ENCODE measurements around the gene WHRN. TPM values are rescaled to one million over a fixed set of nuclear protein-coding genes. Genes with fewer than 3 reads are reported as not detected.

The WHRN gene
- polyA plus RNA-seq, 5 donors, result 8.8 to 15.4 (median 11.9) TPM

DNA sequence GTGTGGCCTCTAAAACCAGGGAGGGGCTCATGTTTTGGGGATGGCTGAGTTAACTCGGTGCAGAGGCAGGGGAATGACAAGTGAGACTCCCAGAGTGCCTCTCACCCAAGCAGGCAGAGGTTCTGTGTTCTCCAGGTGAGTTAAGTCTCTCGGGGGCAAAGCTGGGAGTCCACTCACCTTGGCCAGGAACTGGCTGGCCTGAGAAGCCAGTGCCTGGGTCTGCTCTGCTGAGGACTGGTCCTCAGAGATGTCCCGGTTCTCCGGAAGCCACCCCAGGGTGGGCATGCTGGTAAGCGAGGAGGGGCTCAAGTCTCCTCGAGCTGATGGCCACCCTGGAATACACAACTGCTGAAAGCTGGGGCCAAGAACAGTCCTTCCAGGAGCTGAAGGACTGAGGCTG, 137.9 kb downstream of the WHRN start:
- no peak for DNase-seq

DNA sequence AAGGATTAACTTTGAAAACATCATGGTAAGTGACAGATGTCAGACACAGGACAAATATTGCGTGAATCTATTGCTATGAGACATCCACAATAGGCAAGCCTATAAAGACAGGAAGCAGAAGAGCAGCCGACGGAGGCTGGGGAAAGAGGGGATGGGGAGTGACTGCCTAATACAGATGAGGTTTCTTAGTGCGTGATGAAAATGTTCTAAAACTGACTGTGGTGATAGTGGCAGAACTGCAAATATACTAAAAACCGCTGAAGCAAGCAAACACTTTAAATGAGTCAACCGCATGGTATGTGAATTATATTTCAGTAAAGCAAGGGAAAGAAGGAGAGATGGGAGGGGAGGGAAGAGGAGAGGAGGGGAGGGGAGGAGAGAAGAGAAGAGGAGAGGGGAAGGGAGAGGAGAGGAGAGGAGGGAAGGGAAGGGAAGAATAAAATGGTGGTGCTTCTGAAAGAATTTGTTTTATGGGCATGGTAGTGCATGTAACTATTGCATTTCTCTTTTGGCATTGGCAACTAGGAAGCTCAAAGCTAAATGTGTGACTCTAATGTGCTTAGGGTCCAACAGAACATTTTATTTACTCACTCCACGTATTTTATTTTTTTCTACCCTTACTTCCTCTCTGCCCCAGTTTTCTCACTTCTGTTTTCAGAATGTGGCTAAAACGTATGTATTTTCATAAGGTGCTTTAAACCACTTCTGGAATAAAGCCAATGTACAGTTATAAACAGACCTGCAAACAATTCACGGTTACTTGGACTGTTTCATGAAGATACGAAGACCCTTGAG, 138.7 kb downstream of the WHRN start:
- peak in 1 of 2 donors; percentile 55 for DNase-seq

DNA sequence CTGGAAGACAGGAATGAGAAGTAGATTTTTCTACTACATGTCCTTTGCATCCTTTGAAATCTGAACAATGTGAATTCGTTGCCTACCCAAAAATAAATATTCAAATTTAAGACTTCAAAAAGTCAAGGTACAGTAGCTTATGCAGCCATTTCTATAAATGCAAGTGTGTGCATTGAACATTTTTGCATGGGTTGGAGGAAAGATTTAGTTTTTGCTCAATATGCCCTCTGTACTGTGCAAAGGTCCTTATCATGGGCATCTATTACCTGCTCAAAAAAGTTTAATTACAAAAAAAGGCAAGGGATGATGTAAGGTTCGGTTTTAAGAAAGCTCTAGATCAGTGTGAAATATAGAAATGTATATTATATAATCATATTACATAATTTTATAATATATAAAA, 140.1 kb downstream of the WHRN start:
- DNase-seq, result no peak

DNA sequence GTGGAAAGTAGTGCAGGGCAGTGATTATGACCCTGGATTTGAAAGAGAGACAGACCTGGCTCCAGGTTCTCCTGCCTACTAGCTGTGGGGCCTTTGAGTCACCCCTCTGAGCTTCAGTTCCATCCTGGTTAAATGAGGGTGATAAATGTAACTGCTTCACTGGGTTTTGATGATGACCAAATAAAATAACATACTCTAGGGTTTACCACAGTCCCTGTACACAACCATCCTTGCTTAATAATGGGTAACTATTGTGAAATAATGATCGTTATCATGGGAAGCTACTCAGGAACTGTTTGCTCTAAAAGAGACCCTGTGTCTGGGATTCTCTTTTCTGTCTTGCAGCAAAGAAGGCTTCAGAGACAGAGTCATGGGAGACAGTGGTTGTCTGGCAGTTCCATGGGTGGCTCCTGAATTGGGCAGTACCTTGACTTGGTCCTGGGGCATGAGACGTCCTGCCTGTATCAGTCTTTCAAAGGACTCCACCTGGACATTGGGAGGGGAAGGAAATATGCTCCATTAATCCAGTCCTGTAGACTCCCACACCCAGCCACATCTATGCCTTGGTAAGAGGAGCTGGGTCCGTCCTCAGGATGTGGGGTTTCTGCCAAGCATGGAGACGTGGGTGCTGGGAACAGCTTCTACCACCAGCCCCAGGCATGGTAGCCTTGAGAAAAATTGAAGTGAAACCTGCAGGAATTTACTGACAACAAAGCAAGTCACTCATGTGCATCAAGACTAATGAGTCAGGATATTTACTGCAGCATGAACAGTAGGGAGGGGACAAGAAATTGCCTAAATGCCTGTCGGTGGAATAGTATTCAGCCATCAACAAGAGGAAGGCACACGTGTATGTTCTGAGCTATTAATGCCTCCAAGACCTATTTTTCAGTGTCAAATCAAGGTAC, 140.9 kb downstream of the WHRN start:
- no peak for DNase-seq

DNA sequence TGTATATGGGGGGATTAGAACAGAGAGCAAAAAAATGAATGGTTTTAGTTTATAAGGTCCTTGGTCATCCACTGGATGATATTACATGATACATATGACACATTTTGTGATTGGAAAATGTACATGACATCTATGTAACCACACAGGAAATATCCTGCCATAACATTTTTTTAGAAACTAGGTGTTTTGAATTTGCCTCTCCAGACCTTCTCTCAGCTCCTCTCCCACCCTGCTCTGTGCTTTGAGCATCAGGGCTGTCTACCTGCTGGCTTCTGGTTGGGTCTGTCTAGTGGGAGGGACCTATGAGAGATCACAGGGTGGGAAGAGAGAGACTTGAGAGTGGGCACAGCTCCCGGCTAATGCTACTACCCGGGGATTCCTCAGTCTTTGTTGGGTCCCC, 141.8 kb downstream of the WHRN start:
- DNase-seq, result no peak

DNA sequence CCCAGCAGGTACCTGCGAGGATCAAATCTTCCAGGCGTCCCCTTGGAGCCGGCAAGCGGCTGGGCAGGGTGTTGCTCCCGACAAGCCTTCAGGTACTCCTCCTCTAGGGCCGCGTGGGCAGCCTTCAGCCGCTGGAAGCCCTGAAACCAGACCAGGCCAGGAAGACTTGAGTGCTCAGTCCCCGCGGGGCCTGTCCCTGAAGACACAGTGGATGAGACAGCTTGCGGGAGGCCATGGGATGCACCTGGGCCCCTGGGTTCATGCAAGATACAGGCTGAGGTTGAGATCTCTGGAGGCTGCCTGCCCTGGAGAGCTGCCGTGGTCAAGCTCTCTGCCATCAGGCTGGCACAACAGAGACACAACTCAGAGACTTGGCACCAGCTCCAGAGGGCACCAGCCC, 142.9 kb downstream of the WHRN start:
- DNase-seq, result no peak

DNA sequence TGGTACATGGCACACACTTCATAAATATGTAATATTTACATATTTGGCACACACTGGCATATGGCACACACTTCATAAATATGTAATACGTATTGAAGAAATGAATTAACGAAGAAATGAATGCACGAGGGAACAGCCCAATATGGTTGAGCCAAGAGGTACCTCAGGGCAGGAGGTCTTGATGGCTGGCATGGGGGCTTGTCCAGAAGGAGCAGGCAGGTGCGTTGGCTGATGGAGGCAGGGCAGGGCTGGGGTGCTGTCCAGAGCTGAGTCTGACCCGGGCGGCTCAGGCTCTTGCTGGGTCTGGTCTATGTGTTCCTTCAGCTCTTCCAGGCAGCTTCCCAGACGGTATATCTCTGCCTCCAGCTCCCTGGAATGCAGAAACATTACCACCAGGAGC, 143.7 kb downstream of the WHRN start:
- no peak for DNase-seq

DNA sequence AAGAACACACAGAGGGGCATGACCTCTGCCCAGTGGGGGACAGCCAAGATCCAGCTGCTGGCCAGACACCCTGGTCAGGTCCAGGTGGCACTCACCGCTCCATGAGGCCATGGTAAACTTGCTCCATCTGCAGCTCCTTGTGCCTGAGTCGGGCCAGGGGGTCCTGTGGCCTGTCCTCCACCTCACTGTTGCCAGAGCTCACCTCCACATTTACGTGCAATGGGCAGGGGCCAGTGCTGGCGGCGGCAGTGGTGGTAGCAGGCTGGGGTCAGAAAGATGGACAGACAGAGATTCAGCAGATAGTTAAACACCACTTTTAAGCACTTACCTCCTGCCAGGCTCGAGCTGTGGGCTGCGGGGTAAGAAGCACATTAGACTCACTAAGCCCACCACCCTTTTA, 145.5 kb downstream of the WHRN start:
- no peak for DNase-seq

DNA sequence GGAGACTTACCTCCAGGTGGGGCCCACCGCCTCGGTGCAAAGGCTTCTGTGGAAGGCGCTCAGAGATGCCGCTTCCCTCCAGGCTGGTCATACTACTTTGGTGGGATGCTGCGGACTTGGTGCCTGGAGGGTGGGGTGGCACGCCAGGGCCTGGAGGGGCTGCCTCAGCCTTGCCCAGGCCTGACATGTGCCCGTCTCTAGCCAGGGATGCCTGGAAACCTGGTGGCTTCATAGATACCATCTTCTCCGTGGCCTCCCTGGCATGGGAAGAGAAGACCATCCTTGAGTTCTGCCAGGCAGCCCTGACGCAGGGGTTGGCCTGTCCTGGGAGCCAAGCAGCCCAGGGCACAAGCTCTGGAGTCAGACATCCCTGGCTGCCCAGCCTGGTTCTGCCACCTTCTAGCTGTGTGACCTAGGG, 147.4 kb downstream of the WHRN start:
- DNase-seq, result no peak

DNA sequence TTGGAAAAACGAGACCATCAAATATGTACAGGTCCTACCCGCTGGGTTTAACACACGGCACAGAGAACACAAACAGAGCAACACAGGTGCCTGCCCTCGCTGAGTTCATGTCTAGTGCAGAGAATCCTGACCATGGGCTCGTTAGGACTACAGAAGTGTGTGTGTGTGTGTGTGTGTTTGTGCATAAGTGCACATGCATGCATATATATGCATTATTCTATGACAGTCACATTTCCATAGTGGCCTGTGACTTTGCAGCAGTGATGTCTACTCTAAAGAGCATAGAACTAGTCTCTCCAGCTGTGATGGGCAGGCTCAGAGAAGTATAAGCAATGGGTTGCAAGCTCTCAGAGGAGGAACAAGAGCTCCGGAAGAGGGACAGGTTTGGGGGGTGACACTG, 147.9 kb downstream of the WHRN start:
- no peak for DNase-seq

DNA sequence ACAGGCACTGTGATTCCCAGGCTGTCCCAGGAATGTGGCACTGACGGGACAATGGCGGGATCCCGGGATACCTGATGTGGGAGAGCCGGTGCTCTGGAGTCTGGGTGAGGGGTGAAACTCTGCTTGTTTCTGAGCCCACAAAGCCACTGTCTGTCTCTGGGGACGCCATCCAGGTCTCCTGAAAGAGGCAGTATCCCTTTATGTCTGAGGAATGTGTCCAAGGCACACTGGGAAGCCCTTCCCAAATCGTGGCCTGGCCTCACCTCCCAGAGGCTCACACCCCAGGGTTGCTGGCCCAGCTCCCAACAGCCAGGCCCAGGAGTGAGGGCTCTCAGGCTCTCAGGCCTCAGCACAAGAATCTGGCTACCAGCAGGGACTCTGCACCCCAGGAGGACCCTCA, 148.5 kb downstream of the WHRN start:
- no peak for DNase-seq

DNA sequence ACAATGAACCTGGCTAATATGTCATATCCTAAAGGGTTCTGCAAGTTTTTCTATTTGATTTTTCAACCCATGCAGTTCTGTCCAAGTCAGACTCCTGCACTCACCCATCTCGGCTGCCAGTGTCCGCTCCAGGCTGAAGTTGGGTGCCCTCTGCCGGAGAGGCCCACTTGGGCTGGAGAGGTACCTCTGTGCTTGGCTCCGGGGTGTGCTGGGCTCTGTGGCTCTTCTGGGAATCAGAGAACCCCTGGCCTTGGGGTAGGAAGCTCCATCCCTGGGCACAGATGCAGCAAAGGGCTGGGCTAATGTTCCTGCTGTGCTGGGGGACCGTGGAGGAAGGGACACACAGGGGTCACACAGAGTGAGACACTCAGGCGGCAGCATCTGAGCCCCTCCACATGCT, 149.5 kb downstream of the WHRN start:
- no peak for DNase-seq

Other genes with a start within 250 kb of the WHRN start
- 1 to 10 TPM; 1.9 to 6.7 (median 4.3) TPM for gene ORM1, start 182.4 kb downstream of the WHRN start, polyA plus RNA-seq (ENCODE audit: insufficient read depth in 1 of 5, insufficient read length in 5 of 5, low replicate concordance in 1 of 5)
- gene ORM2, start 175.6 kb downstream of the WHRN start, polyA plus RNA-seq (ENCODE audit: insufficient read depth in 1 of 5, insufficient read length in 5 of 5, low replicate concordance in 1 of 5), result 1 to 10 TPM; 1.0 to 1.4 (median 1.3) TPM
- gene AKNA, start 117.5 kb downstream of the WHRN start, polyA plus RNA-seq (ENCODE audit: insufficient read depth in 1 of 5, insufficient read length in 5 of 5, low replicate concordance in 1 of 5), result 10 to 100 TPM; 29.3 to 38.6 (median 31.2) TPM
- 100 to 1,000 TPM; 149 to 205 (median 181) TPM for gene ATP6V1G1, start 82.3 kb upstream of the WHRN start, polyA plus RNA-seq (ENCODE audit: insufficient read depth in 1 of 5, insufficient read length in 5 of 5, low replicate concordance in 1 of 5)
- 10 to 100 TPM; 13.3 to 15.5 (median 14.4) TPM for gene TMEM268, start 105.8 kb upstream of the WHRN start, polyA plus RNA-seq (ENCODE audit: insufficient read depth in 1 of 5, insufficient read length in 5 of 5, low replicate concordance in 1 of 5)
- gene TEX53, start 152.3 kb upstream of the WHRN start, polyA plus RNA-seq (ENCODE audit: insufficient read depth in 1 of 5, insufficient read length in 5 of 5, low replicate concordance in 1 of 5), result not detected
- gene TEX48, start 176.7 kb upstream of the WHRN start, polyA plus RNA-seq (ENCODE audit: insufficient read depth in 1 of 5, insufficient read length in 5 of 5, low replicate concordance in 1 of 5), result under 1 TPM in 1 of 5 donors, not detected in 4; 0.33 TPM

Data from right lung (tissue), 5 donors.